Measurements from ENCODE around the gene CASP12.
"Not testable (repeated sequence)": the region's sequence is repeated elsewhere in the genome, so short reads cannot be mapped to it uniquely, and the experiment has no call there.

Gene CASP12

GRCh38 chr11:104897891-104898684, at the start of gene CASP12:
TSS of gene CASP12 (minus strand) at chr11:104898460.
- CTCF ChIA-PET, result no interaction called here
- no peak for TF ChIP-seq CTCF (IDR thresholded peaks at IDR 0.05; ENCODE audit: control extremely low read depth, extremely low read depth, low read depth, missing control alignments)
- peak; percentile 19 for DNase-seq (ENCODE audit: extremely low spot score)
- POLR2A ChIA-PET, result no interaction called here

- DNase-seq (ENCODE audit: extremely low spot score), result peak; percentile 36
- peak; percentile 48 for TF ChIP-seq CTCF (IDR thresholded peaks at IDR 0.05; ENCODE audit: control extremely low read depth, extremely low read depth, low read depth, missing control alignments)
- ChIA-PET CTCF (interaction anchor here (0.7 to 2.1 kb wide), 15 partner anchors 8 to 916 kb away, joined by 3 to 8 read pairs (median 4); no protein-coding TSS in a partner anchor), POLR2A (no interaction called here)
These were observed 48.6 kb upstream of the CASP12 start for GRCh38 chr11:104946907-104947306.

- ChIA-PET POLR2A (no interaction called here), CTCF (interaction anchor here (1.2 to 1.5 kb wide), 2 partner anchors 10 to 24 kb away, joined by 3 read pairs; partner anchors contain the start of gene CASP4)
- DNase-seq (ENCODE audit: extremely low spot score), result no peak
- TF ChIP-seq CTCF (IDR thresholded peaks at IDR 0.05; ENCODE audit: control extremely low read depth, extremely low read depth, low read depth, missing control alignments), result no peak
These were observed 45.8 kb upstream of the CASP12 start for GRCh38 chr11:104944076-104944475.

- CTCF ChIA-PET, result interaction anchor here (1.2 kb wide), 1 partner anchor 11 kb away, joined by 3 read pairs; no protein-coding TSS in a partner anchor
- TF ChIP-seq CTCF (IDR thresholded peaks at IDR 0.05; ENCODE audit: control extremely low read depth, extremely low read depth, low read depth, missing control alignments), result no peak
- POLR2A ChIA-PET, result no interaction called here
- DNase-seq (ENCODE audit: extremely low spot score), result no peak
These were observed 45.3 kb upstream of the CASP12 start for GRCh38 chr11:104943561-104943960.

GRCh38 chr11:104934594-104934993, 36.3 kb upstream of the CASP12 start:
- ChIA-PET CTCF (interaction anchor here (2.5 kb wide), 1 partner anchor 12 kb away, joined by 8 read pairs; no protein-coding TSS in a partner anchor), POLR2A (no interaction called here)
- DNase-seq (ENCODE audit: extremely low spot score), result no peak
- no peak for TF ChIP-seq CTCF (IDR thresholded peaks at IDR 0.05; ENCODE audit: control extremely low read depth, extremely low read depth, low read depth, missing control alignments)

- POLR2A ChIA-PET; CTCF ChIA-PET; DNase-seq (ENCODE audit: extremely low spot score): not testable (repeated sequence)
These were observed 35.8 kb upstream of the CASP12 start for GRCh38 chr11:104934073-104934472.

- ChIA-PET CTCF (interaction anchor here (1.2 kb wide), 1 partner anchor 18 kb away, joined by 3 read pairs; no protein-coding TSS in a partner anchor), POLR2A (no interaction called here)
- no peak for DNase-seq (ENCODE audit: extremely low spot score)
- no peak for TF ChIP-seq CTCF (IDR thresholded peaks at IDR 0.05; ENCODE audit: control extremely low read depth, extremely low read depth, low read depth, missing control alignments)
These were observed 30.6 kb upstream of the CASP12 start for GRCh38 chr11:104928811-104929210.

All from GM10248 (cell line).